GM21723 (cell line): ENCODE results near the gene ALPL.
"Not testable (repeated sequence)": the region's sequence is repeated elsewhere in the genome, so short reads cannot be mapped to it uniquely, and the experiment has no call there.

Experiments used
- ATAC-seq: cut with Tn5 transposase; IDR thresholded peaks from one replicate; pipeline ENCODE4 v1.9.1; 2021; ENCODE audit warnings: mild to moderate bottlenecking, moderate library complexity; ENCODE audit not compliant: unreplicated experiment

ALPL gene

DNA sequence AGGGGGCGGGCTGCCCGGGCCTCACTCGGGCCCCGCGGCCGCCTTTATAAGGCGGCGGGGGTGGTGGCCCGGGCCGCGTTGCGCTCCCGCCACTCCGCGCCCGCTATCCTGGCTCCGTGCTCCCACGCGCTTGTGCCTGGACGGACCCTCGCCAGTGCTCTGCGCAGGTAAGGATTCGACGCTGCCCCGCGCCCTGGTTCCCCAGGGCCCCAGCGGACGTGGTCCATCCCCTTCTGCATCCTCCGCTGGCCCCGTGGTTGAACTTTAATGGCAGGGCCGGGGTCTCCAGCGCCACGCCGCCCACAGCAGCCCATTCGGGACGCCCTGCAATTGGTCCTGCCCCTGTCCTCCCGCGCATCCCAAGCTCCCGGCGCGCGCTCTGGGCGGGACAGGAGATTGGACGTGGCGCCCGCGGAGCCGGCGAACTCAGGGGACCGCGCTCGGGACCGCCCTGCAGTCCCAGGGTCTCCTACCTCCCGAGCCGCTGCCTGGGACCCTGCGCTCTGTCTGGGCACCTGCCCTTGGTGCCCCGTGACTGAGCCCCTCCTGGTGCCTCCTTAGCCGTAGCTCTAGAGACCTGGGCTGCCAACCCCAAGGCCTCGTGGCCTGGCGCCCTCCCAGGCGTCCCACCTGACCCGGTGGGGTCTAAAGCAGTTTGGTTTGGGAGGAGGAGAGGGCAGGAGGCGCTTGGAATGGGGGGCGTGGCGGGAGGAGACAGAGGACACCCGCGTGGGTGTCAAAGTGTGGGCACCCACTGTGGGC, at the start of gene ALPL:
Gene ALPL (plus strand): TSS at position 73 of the 762 bp plus-strand sequence. CDS start 44,659 bp downstream, outside the sequence.
- ATAC-seq, result no peak

DNA sequence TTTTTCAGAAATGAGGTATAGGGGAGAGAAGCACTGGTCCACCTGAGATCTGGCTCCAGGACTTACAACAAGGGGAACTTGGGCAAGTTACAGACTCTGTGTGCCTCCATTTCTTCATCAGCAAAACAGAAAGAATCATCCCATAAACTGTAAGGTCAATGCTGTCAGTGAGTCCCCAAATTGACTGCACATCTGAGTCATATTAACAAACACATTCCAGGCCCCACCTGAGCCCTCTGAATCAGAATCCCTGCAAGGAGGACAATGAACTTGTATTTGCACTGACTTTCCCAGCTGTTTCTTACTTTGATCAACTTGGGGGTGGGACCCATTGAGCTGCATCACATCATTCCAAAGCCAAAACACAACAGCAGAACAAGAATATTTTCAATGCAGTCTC, 44.1 kb upstream of the ALPL start:
- not testable (repeated sequence) for ATAC-seq

GRCh38 chr1:21467946-21468345, 41.3 kb upstream of the ALPL start:
- not testable (repeated sequence) for ATAC-seq

GRCh38 chr1:21468599-21468998, 40.6 kb upstream of the ALPL start:
- ATAC-seq, result no peak

GRCh38 chr1:21469581-21469980, 39.6 kb upstream of the ALPL start:
- ATAC-seq, result no peak

DNA sequence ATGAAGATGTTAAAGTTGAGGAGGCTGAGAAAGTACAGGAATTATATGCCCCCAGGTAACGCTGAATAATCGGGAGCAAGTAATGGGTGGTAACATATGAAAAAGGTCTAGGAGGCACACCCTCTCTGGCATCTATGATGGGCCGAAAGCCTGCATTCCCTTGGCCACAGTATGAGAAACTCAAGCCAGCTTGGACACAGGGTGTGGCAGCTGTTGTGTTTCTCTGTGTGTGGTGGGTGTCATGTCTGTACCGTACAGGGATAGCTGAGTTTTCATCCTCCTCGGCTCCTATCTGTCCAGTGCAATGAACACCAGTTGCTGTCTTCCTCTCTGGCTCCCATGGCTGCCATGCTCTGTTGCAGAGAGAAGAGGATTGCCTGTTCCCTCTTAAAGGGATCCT, 36.4 kb upstream of the ALPL start:
- ATAC-seq, result no peak

GRCh38 chr1:21478356-21478755, 30.9 kb upstream of the ALPL start:
- no peak for ATAC-seq

DNA sequence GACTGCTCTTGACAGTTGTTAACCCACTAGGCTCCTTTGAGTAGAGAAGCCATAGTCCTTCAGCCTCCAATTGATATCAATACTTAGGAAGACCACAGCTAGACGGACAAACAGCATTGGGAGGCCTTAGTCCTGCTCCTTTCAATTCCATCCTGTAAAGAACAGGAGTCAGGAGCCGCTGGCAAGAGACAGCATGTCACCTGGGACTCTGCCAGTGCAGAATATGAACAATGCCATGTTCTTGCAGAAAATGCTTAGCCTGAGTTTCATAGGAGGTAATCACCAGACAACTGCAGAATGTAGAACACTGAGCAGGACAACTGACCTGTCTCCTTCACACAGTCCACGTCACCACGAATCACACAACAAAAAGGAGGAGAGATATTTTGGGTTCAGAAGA, 25.3 kb upstream of the ALPL start:
- ATAC-seq, result not testable (repeated sequence)

GRCh38 chr1:21489146-21489545, 20.1 kb upstream of the ALPL start:
- no peak for ATAC-seq

DNA sequence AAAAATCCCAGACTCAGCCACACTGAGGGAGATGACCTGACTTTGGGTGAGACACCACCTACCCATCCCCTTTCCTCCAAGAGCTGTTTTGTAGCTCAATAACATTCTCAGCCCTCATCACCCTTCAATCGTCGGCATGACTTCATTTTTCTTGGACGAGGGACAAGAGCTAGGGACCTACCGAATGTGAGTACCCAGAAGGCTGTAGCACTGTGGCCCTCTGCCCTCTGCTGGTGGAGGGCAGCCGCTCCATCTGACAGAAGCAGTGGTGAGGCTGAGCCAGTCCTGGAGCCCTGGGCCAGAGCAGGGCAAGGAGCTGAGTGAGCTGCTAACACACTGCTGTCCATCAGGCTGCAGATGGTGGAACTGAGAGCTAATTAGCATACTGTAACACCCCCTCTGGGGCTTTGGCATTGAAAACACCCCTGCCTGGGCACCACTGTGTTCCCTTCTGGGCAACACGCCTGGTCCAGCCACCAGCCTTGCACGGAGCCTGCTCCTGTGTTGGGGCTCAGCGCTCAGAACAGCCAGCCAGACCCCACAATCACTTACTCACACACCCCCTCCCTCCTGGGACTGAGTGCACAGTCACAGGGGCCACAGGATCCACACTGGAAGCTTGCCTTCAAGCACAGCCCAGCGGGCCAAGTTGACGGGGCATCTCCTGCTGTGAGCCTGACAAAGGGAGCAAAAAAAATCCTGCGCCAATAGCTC, 18.3 kb upstream of the ALPL start:
- ATAC-seq, result no peak

- ATAC-seq, result no peak
These were observed 17.5 kb upstream of the ALPL start for GRCh38 chr1:21491488-21492355.

DNA sequence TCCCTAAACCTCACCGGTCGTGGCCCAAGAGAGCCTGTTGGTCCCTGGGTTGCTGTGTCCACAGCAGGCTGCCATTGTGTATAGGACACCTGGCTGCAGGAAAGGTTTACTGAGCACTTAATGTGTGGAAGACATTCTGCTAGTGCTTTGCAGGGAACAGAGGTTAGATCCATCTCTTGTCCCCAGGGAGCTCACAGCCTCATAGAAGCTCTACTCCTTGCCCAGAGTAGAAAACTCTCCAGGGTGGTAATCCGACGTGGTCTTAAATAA, 16.9 kb upstream of the ALPL start:
- no peak for ATAC-seq

GRCh38 chr1:21494196-21494595, 15.0 kb upstream of the ALPL start:
- ATAC-seq, result no peak

- no peak for ATAC-seq
These were observed 13.9 kb upstream of the ALPL start for GRCh38 chr1:21495225-21495820.

GRCh38 chr1:21496063-21496462, 13.2 kb upstream of the ALPL start:
- ATAC-seq, result no peak

GRCh38 chr1:21496886-21497285, 12.3 kb upstream of the ALPL start:
- no peak for ATAC-seq

GRCh38 chr1:21497466-21498061, 11.7 kb upstream of the ALPL start:
- ATAC-seq, result no peak

- ATAC-seq, result no peak
These were observed 9.8 kb upstream of the ALPL start for GRCh38 chr1:21499283-21499950.

DNA sequence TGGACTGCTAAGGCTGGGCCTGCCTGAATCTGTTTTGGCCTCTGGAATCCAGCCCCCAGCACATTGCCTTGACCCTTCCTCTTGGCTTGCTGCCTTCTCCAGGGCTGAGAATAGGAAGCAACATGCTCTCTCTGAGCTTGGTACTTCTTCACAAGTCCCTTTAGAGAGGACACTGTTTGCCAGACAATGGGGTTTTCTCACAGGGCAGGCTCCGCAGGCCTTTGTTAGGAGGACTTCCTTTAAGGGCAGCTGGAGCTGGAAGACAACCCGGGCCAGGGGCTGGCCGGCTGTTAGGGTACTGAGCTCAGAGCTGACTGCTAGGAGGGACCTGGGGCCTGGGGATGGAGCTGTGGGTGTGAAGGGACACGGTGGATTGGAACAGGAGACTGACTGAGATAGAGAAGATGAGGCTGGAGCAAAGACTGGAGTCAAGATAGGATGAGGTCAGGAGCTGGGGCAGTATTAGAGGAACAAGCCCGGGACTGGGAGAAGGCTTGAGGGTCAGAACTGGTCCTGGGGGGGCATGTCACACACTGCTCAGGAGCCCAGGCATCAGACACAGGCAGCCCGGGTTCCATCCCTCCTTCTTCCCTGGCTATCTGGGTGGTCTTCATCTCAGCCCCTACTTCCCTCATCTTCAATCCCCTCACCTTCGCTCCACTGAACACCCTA, 5.4 kb upstream of the ALPL start:
- no peak for ATAC-seq

- ATAC-seq, result no peak
These were observed 2.4 kb upstream of the ALPL start for GRCh38 chr1:21506804-21507203.
